Testis (tissue), 2 donors: Measurements from ENCODE around the gene PDCD1.
"Not testable (repeated sequence)": the region's sequence is repeated elsewhere in the genome, so short reads cannot be mapped to it uniquely, and the experiment has no call there.

Experiments used
- POLR2A ChIP-seq: fragments of 450-650 bp; IDR thresholded peaks from one replicate; pipeline ENCODE4 v1.6.1; 2017; ENCODE audit warnings: antibody characterized with exemption, mild to moderate bottlenecking, moderate library complexity
- TF ChIP-seq, protein P1 (sequence below), 3 experiments: fragments of 450-650 bp in 2 of 3; fragments of 200-600 bp in 1 of 3; sonication (generic) in 1 of 3; IDR thresholded peaks; one replicate each; pipeline ENCODE4 v1.5.1; 2016 to 2019; ENCODE audit warnings: antibody characterized with exemption in 3 of 3, mild to moderate bottlenecking in 2 of 3, moderate library complexity in 1 of 3

DNA sequence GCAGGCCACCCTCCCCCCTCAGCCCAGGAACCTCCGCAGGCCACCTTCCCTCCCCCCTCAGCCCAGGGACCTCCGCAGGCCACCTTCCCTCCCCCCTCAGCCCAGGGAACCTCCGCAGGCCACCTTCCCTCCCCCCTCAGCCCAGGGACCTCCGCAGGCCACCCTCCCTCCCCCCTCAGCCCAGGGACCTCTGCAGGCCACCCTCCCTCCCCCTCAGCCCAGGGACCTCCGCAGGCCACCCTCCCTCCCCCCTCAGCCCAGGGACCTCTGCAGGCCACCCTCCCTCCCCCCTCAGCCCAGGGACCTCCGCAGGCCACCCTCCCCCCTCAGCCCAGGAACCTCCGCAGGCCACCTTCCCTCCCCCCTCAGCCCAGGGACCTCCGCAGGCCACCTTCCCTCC is 52.5 kb downstream of the PDCD1 start:
- TF ChIP-seq, protein P1, sequence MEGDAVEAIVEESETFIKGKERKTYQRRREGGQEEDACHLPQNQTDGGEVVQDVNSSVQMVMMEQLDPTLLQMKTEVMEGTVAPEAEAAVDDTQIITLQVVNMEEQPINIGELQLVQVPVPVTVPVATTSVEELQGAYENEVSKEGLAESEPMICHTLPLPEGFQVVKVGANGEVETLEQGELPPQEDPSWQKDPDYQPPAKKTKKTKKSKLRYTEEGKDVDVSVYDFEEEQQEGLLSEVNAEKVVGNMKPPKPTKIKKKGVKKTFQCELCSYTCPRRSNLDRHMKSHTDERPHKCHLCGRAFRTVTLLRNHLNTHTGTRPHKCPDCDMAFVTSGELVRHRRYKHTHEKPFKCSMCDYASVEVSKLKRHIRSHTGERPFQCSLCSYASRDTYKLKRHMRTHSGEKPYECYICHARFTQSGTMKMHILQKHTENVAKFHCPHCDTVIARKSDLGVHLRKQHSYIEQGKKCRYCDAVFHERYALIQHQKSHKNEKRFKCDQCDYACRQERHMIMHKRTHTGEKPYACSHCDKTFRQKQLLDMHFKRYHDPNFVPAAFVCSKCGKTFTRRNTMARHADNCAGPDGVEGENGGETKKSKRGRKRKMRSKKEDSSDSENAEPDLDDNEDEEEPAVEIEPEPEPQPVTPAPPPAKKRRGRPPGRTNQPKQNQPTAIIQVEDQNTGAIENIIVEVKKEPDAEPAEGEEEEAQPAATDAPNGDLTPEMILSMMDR (IDR thresholded peaks at IDR 0.05) = not testable (repeated sequence)
- TF ChIP-seq POLR2A = not testable (repeated sequence)
